Panc1 (cell line): ENCODE measurements around the gene PLCH1.

Source experiments
- CTCF ChIP-seq: fragments of 450-650 bp; IDR thresholded peaks from 2 replicates; pipeline ENCODE4 v1.5.1; 2017; ENCODE audit warnings: mild to moderate bottlenecking
- POLR2AphosphoS5 ChIP-seq: IDR thresholded peaks from 2 replicates; pipeline ENCODE4 v1.6.1; 2012; ENCODE audit warnings: mild to moderate bottlenecking, low read depth, low read length, moderate library complexity

GRCh38 chr3:155504682-155505081 is 240.2 kb downstream of the PLCH1 start:
- TF ChIP-seq CTCF (no peak), POLR2AphosphoS5 (no peak)
